Muscle of back (tissue), 11 donors: Measurements from ENCODE around the gene PRUNE2. TPM values are rescaled to one million over a fixed set of nuclear protein-coding genes. Genes with fewer than 3 reads are reported as not detected.
A peak's percentile ranks its signal among the peaks of the same experiment; 100 is the strongest.

Experiments
- DNase-seq, 3 donors: peaks; one replicate each; pipeline versions ENCODE4 v3.0.0 to v3.0.0-alpha.2; 2013
- polyA plus RNA-seq, 10 donors: library from polyadenylated mRNA; unstranded; fragments of 120-200 nt; gene quantifications; one replicate each; pipeline ENCODE4 v1.2.1, GENCODE V29; 2013; ENCODE audit not compliant: insufficient read length in 10 of 10

PRUNE2 gene
- polyA plus RNA-seq, 10 donors, result 10.3 to 17.7 (median 12.8) TPM

DNA sequence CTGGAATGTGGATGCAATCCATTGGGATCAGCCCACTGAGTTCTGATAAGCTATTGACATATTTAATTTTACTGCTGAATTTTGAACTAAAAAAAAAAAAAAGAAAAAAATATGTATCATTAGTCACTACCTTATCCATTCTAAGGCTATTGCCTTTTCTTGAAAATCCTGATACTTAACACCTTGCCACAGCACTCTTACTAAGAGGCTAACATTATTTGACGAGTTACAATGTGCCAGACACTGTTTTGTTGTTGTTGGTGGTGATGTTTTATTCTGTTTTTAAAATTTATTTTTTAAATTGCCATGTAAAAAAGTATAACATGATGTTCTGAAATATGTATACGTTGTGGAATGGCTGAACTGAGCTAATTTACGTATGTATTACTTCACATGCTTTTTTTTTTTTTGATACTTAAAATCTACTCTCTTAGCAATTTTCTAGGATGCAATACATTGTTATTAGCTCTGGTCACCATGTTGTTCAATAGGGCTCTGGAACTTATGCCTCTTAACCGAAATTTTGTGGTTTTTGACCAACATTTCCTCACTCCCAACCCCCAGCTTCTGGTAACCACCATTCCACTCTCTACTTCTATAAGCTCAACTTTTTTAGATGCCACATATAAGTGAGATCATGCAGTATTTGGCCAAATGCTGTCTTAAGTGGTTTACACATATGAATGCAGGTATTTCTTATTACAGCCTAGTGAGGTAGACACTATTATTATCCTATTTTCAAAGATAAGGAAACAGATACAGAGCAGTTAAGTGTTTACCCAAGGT is 276.5 kb downstream of the PRUNE2 start:
- DNase-seq, result no peak

DNA sequence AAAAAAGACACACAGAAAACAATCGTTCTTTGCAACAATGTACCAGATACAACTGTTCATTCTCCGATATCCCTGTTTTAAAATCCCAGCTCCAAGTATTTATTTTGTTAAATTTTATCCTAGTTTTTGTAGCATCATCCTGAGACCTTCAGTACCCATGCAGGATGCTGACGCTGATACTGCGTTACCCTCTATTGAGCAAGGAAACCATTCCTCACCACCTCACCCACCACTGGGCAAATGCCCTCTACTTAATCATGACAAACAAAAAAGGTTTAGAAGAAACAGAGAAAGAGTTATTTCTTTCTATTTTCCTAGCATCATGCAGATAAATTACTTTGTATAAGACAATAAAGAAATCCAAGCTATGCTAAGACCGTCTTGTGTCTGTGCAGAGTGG is 277.8 kb downstream of the PRUNE2 start:
- no peak for DNase-seq

DNA sequence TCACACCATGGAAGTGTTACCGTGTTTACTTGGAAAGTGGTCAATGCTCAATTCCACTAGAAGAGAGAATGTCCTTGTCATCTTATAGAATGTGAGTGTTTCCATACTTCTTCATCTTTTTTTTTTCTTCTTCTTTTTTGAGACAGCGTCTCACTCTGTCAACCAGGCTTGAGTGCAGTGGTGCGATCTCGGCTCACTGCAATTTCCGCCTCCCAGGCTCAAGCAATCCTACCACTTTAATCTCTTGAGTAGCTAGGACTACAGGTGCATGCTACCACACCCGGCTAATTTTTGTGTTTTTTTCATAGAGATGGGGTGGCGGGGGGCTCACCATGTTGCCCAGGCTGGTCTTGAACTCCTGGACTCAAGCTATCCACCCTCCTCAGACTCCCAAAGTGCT is 278.9 kb downstream of the PRUNE2 start:
- no peak for DNase-seq

DNA sequence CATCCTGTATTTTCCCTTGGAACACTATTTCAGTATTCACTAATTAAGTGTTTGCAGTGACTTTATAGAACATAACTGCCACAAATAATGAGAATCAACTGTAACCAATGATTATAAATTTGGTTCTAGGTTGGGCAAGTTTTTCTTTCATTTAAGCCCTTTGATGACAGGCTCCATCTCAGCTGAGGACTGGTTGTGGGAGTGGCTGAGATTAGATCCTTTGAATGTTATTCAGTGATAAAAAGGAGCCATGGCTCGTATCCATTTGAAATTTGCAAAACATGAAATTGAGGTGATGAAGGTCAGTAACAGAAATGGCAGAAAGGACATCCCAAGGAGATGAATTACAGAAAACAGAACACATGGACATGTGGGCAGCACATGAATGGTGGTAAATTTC is 279.8 kb downstream of the PRUNE2 start:
- DNase-seq, result no peak

DNA sequence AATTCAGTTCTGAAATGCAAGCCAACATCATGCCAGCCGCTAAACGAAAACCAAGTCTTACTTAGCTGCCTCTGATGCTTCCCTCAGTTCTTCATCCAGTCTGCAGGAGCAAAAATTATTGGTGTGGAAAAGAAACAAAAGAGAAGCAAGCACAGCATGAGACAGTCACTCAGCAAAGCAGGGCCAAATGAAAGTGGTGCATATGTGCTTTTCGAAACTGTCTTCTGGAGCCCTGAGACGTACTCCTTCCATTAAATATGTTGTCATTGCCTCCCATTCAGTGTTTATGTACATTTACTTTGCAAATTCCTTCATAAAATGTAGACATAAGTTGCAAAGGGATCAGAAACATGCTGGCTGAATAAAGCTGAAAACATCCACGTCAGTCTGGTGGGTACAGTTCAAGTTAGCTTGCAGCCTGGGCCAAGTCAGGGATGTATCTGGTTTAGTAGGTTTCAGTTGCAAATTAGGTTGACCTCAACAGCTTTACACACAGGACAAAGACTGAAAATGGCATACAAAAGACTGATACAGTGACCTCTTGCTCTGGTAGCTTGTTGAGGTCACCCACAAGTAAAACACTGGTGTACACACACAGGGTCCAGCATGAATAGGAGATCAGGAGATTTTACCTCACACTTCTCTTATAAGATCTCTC is 281.4 kb downstream of the PRUNE2 start:
- DNase-seq, result no peak

DNA sequence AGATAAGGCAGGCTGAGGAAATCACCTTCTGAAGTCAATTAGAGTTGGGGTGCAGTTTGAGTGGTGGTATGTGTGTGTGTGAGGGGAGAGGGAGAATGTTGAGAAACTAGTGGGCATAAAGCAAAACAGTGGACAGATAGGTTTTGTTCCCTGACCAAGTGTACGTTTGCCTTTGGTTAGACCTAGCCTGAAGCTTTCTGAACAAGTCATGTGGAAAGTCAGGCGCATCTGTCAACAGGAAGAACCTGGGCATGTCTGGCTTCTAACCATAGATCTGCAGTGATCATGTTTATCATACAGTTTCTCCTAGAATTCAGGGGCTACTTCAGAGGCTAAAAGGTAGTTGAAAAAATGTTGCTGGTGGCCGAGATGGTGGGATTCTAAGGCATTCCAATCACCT is 284.9 kb downstream of the PRUNE2 start:
- no peak for DNase-seq

DNA sequence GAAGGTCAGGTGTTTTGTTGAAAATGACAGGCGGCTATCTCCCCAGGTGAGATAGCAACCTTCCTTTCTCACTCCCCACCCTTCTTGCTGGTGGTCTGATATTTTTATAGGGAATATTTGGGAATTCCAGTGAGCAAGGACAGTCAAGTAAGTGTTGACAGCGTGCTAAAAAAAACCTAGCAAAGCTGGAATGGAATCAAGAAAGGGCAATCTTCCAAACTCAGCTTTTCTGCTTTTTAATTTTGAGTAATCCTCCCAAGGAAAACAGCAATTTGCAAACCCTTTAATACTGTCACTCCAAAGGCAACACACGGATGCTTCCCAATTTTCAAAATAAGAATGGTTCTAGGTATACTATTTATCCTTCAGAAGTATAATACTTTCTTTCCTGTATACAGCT is 285.3 kb downstream of the PRUNE2 start:
- DNase-seq, result no peak

DNA sequence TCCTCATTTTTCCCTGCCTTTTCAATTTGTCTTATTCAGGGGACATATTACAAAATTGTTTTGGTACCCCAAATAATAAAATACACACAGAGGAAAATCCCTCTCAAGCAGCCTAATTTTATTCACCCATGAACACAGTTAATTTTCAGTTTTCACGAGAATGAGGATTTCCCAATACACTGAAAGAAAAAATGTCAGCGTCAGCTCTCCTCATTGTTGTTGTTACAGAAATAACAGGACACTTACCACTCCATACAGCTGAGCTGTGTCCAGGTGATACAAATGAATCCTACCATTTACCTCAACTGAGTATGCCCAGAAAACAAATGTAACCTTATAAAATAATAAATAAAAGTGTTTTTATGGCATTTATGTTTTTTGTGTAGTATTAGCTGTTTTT is 286.3 kb downstream of the PRUNE2 start:
- no peak for DNase-seq

DNA sequence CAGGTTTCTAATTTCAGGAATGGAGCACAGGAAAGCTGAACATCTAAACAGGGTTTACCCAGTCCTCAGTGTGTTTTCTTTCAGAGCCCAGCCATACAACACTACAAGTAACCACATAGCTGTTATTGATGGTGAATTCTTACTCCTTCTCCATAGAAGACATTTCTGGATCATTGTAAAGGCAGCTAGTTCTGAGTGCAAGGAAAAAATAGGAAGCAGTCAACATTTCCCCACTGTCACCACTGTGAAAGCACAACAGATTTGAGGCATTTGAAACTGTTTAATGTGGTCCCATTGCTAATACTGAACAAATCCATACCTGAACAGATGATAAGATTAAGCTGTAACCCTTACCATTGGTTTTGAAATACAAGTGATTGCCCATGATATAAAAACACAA is 286.7 kb downstream of the PRUNE2 start:
- no peak for DNase-seq

DNA sequence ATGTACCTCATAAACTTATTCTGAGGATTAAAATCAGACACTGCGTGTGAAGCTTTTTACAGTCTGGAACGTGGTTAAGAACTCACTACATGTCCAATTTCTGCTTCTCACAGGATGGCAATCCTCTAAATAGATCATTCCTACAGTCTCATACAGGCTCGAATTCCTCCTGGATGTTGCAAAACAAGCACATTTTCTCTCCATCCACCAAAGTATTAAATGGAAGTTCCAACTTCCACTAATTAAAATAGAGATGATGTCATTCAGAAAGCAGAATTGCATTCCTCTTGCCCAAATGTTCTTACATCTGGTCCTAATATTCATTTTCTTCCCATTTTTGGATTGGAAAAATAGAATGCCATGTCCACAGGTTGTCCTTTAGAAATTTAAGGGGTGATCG is 287.2 kb downstream of the PRUNE2 start:
- peak in 1 of 3 donors; percentile 64 for DNase-seq

DNA sequence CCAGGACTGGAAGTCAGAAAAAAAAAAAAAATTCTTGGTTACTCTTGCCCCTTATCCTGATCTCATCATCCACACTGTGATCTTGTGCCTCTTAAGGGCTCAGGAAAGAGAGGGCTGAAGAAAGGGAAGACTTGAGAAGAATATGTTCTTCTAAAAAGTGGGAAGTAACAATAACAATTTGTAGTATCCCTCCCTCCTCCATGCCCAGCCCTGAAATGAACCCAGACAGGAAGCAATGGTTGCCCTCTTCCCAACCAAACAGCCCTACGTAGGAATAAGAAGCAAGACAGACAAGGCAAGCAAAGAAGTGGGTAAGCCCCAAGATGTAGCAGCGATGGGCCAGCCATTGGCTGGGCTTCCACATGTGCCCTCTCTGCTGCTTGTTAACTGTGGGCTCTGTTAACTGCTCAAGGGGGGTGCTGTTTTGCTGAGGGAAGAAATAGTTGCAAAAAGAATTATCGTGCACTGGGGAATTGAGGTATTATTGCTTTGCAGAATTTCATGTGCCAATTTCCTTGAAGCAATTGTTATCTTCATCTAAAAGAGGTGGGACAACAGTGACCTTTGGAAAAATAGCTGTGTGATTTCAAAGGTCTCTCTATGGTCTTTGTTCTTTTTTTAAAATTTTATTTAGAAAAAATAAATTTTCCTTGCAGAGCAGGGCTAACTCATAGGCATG is 288.3 kb downstream of the PRUNE2 start:
- DNase-seq, result no peak

DNA sequence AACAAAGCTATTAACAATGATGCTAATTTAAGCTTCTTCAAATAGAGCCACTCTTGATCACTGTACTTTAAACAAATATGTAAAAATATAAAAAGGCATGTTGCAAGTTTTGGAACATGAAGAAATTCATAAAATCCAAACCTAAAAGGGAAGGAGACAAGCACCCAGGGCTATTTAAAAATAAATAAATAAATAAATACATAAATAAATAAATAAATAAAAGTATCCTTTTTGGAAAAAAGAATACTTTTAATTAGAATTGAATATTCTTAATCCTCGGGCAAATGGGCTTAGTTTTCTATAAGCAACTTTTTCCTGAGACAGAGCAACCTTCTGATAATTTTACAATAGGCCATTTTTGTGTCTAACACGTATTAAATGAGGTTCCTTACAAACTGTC is 289.1 kb downstream of the PRUNE2 start:
- DNase-seq, result no peak

DNA sequence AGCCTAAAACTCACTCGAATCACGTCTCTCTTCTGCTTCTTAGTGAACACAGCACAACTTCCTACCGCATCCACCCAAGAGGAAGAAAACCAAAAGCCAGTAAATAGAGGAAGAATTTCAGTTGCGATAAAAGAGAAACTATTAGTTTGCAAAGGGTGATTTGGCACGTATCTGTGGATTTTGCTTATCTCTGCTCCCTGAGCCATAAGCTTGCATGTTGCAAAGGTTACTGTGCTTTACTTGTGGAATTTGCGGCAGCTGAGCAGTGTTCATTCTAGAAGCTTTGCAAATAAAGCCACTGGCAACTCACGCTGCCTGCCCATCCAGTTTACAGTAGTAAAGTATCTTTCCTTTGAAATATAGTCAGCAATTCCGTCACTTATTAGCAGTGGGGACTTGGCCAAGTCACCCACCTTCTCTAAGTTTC is 290.7 kb downstream of the PRUNE2 start:
- no peak for DNase-seq

DNA sequence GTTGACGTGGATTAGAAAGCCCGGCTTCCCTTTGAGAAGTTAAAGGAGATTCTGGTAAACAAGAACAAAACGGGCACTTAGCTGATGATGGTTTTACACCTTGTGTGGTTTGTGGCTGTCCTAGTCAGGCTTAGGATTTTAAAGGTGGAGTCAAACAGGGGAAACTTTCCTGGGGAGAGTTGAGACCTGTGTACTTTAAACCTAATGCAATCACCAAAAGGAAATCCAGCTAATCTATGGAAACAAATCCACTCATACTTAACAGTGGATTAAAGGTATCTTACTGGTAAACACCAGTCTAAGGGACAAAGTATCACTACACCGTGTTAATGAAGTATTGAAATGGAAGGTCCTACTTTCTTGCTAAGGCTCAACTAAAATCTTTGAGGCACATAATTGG is 291.9 kb downstream of the PRUNE2 start:
- no peak for DNase-seq

DNA sequence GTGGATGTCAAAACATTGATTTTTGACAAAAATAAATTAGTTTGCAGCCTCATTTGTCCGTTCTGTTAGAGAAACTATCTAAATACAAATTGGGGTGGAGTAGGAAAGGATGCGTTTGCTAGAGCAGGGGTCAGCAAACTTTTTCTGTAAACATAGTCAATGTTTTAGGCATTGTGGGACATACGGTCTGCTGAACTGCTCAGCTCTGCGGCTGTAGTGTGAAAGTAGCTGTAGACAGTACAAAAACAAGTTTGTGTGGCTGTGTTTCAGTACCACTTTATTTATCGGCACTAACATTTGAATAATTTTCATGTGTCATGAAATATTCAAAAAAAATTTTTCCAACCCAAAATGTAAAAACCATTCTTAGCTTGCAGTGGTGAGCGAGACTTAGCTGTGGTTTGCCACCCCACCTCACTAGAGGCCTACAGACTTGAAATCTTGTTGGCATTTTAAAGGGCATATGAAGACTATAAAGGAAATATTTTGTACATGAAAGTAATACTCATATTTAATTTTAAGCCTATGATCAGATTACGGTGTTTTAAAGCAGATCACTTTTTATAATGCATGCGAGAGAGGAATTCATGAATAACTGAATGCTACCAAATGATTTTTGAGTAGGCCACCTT is 292.6 kb downstream of the PRUNE2 start:
- no peak for DNase-seq

DNA sequence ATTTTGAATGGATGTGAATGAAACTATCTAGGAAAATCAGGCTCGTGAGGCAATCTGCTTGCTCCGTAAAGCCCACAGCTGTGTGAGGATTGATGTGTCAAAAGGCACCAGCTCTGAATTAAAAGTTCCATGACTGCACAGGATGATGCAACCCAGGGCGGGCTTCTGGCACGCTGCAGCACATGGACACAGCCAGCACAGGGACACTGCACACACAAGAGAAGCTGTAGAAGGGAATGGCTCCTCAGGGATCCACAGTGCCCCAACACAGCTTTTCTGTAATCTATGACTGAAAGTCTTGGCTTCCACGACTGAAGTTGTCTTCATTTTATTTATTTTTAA is 295.9 kb downstream of the PRUNE2 start:
- DNase-seq, result peak; percentile 68 to 89 (median 77)

DNA sequence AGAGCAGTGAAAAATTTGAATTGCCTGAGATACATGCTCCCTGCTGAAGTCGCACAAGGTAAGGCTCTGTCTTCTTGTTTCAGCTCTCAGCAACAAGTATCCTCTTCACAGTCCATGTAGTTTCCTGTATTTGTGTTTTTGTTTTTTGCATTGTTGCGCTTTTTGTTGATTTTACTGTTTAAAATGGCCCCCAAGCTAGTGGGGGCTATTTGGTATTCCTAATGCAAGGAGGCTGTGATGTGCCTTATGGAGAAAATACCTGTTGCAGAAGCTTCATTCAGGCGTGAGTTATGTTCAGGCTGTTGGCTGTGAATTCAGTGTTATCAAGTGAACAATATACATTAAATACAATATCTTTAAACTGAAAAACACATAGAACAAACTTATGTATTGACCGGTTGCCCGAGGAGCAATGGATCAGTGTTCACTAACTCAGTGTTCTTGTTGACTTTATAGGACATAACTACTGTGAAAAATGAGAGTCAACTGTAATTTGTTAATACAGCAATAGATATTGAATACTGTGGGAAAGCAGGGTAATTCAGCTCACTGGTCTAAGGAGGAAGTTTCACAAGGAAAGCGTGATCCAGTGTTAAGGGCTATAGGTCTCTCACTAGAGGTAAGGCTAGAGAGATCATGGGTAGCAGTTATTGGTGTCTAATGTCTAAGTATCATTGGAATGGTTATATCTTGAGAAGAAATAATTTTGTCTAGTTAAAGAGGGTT is 296.5 kb downstream of the PRUNE2 start:
- DNase-seq, result no peak

DNA sequence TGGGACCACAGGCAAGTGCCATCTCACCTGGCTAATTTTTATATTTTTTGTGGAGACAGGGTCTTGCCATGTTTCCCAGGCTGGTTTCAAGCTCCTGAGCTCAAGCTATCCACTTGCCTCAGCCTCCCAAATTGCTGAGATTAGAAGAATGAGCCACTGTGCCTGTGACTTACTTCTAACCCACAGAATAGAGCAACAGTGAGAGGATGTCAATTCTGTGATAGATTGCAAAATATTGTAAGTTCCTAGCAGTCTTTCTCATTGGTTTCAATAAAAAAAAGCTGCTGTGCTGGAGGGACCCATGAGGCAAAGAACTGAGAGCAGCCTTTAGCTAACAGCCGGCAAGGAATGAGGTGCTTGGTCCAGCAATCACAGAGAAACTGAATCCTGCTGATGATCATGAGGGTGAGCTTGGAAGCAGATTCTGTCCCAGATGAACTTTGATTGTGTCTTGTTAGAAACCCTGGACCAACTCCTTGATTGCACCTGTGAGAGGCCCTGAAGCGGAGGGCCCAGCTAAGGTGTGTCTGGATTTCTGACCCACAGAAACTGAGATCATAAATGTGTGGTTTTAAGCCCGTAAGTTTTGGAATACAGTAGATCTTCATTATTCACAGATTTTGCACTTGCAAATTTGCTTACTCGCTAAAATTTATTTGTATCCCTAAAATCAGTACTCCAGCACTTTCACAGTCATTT is 297.2 kb downstream of the PRUNE2 start:
- DNase-seq, result no peak

DNA sequence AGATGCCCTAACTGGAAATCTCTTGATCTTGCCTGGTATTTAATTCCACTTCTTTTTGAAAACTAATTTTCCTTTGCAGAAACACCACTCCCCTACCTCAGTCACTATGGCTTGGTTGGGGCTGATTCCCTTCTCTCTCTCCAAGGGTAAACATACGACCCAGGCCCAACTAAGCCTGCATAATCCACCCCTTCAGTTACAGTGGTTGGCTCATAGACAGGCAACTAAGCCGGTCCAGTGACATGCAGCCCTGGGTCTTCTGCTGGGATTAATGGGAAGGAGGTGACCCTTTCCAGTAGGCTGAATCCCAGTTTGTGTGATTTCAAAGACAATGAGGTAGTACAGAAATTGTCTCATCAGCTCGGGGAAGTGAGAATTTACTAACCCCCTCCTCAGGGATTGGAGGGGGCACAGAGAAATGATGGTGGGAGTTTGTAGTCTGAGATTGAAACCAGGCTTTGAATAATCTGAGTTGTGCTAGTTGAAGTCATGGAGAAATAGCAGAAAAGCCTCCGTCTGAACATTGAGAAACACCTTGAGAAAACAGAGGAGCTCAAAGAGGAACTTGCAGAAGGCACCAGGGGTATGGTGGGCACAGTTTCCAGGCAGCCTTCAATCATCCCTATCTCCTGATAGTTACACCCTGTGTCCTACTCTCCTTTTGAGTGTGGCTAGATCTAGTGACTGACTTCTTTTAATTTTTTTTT is 298.0 kb downstream of the PRUNE2 start:
- no peak for DNase-seq

DNA sequence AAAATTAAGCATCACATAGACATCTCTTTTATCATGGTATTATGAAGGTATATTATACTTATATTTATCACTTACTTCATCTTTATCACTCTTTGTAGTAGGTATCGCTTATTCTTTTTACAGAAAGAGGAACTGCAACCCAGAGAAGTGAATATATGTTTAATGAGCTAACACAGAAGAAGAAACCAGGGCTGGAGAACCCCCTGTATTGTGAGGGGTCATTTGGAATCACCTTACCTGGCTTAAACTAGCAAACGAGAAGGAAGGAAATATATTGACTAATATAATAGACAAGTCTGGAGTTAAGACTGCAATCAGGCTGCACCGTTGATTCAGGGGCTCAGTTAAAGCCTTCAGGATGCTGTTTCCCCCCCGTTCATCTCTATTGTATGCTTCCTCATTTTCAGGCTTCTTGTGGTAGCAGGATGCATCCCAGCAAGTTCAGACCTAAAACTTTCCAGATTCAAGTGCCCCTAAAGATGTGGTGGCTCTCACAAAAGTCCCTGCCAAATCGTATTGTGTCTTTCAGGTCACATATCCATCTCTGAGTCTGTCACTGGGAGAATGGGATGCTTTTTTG is 300.5 kb downstream of the PRUNE2 start:
- DNase-seq, result no peak
